PC-3 (cell line): Measurements from ENCODE around the gene ANO7. TPM values are rescaled to one million over a fixed set of nuclear protein-coding genes. Genes with fewer than 3 reads are reported as not detected.
"Not testable (repeated sequence)": the region's sequence is repeated elsewhere in the genome, so short reads cannot be mapped to it uniquely, and the experiment has no call there.

Source experiments
- ATAC-seq: fragments of 200-7000 bp; cut with Tn5 transposase; 2 replicates; pipeline ENCODE4 v1.9.1; 2020; ENCODE audit warnings: mild to moderate bottlenecking, moderate library complexity
- BruUV-seq: library from RNA; stranded (reverse); fragments of 400-500 nt; replicated peaks from 2 replicates; lab custom pipeline; 2021; lab: Mats Ljungman, UMichigan
- CTCF ChIA-PET: fragments of 300-600 bp; sonication (Branson Sonifier 250); formaldehyde crosslinking; loops from one replicate; lab custom pipeline; 2022; ENCODE audit warnings: antibody characterized with exemption; lab: Charles Lee
- POLR2A ChIA-PET: fragments of 300-600 bp; sonication (Branson Sonifier 250); formaldehyde crosslinking; loops from one replicate; lab custom pipeline; 2022; ENCODE audit warnings: antibody characterized with exemption; ENCODE audit not compliant: unreplicated experiment; lab: Charles Lee
- DNase-seq: peaks from one replicate; pipeline ENCODE4 v3.0.0-alpha.2; 2015
- H2AFZ ChIP-seq: fragments of 300-600 bp; sonication (generic); 2 replicates; pipeline ENCODE4 v1.6.0; 2016; ENCODE audit warnings: antibody characterized with exemption, low read length
- H3F3A ChIP-seq: fragments of 300-600 bp; sonication (generic); one replicate; pipeline ENCODE4 v1.6.0; 2017; ENCODE audit warnings: antibody characterized with exemption, low read length, control low read depth, mild to moderate bottlenecking; ENCODE audit not compliant: unreplicated experiment
- H3K27ac ChIP-seq: fragments of 300-600 bp; sonication (generic); 2 replicates; pipeline ENCODE4 v1.5.1; 2016; ENCODE audit warnings: mild to moderate bottlenecking, low read length
- H3K27me3 ChIP-seq: fragments of 300-600 bp; sonication (generic); 2 replicates; pipeline ENCODE4 v1.6.1; 2016; ENCODE audit warnings: low read length, mixed read lengths
- H3K36me3 ChIP-seq: fragments of 300-600 bp; sonication (generic); 2 replicates; pipeline ENCODE4 v1.6.1; 2016; ENCODE audit warnings: low read depth, mixed run types, low read length, mixed read lengths
- H3K4me1 ChIP-seq: fragments of 300-600 bp; sonication (generic); 2 replicates; pipeline ENCODE4 v1.5.1; 2016; ENCODE audit warnings: low read length; ENCODE audit not compliant: insufficient read depth
- H3K4me2 ChIP-seq: fragments of 300-600 bp; sonication (generic); 2 replicates; pipeline ENCODE4 v1.6.0; 2016; ENCODE audit warnings: low read length
- H3K4me3 ChIP-seq: fragments of 300-600 bp; sonication (generic); 2 replicates; pipeline ENCODE4 v1.5.1; 2016; ENCODE audit warnings: mild to moderate bottlenecking, low read length, mixed read lengths
- H3K79me2 ChIP-seq: fragments of 300-600 bp; sonication (generic); 2 replicates; pipeline ENCODE4 v1.6.1; 2017; ENCODE audit warnings: low read length, mixed read lengths
- H3K9ac ChIP-seq: fragments of 300-600 bp; sonication (generic); 2 replicates; pipeline ENCODE4 v1.6.0; 2016; ENCODE audit warnings: mild to moderate bottlenecking, low read length
- H3K9me2 ChIP-seq: fragments of 300-600 bp; sonication (generic); replicated peaks from 2 replicates; pipeline ENCODE4 v1.6.1; 2016; ENCODE audit warnings: mixed run types, low read length, mixed read lengths
- H3K9me3 ChIP-seq: fragments of 300-600 bp; sonication (generic); 2 replicates; pipeline ENCODE4 v1.6.1; 2016; ENCODE audit warnings: low read length, mixed read lengths
- H4K20me1 ChIP-seq: fragments of 300-600 bp; sonication (generic); 2 replicates; pipeline ENCODE4 v1.6.1; 2016; ENCODE audit warnings: low read length, mixed read lengths
- CTCF ChIP-seq: fragments of 300-600 bp; sonication (generic); conservative IDR thresholded peaks from 2 replicates; pipeline ENCODE4 v1.5.1; 2017; ENCODE audit warnings: antibody characterized with exemption, low read depth, mild to moderate bottlenecking, low read length
- EZH2 ChIP-seq: fragments of 300-600 bp; sonication (generic); IDR thresholded peaks from one replicate; pipeline ENCODE4 v1.6.1; 2017; ENCODE audit warnings: antibody characterized with exemption, mild to moderate bottlenecking, low read length; ENCODE audit not compliant: unreplicated experiment
- EZH2phosphoT487 ChIP-seq: fragments of 300-600 bp; sonication (generic); IDR thresholded peaks from 2 replicates; pipeline ENCODE4 v1.6.1; 2018; ENCODE audit warnings: mild to moderate bottlenecking, antibody characterized with exemption, low read length, borderline replicate concordance
- intact Hi-C: fragments of 100-400 bp; cut with micrococcal nuclease; formaldehyde crosslinking; loops from 2 replicates; pipeline ENCODE4 v1.9.0; 2023
- total RNA-seq: library from RNA; depleted of rRNA; stranded (reverse); fragments of >200 nt; gene quantifications from 2 replicates; pipeline ENCODE4 v1.2.3, GENCODE V29; 2014

Gene ANO7
- total RNA-seq, 1 experiment from 2014 or later = 2.6 TPM

- no peak for TF ChIP-seq EZH2
- TF ChIP-seq EZH2phosphoT487 = no peak
- TF ChIP-seq CTCF = no peak
- no peak for ATAC-seq
- Histone ChIP-seq H3K9me3 (no peaks in the 10 kb centered on the region), H3K4me1 (no peaks in the 10 kb centered on the region), H3K79me2 (no peaks in the 10 kb centered on the region), H3K9ac (no peak overlapping the region), H3K27ac (no peak overlapping the region), H3K27me3 (no peaks in the 10 kb centered on the region), H3K9me2 (no peaks in the 10 kb centered on the region), H2AFZ (no peak overlapping the region), H3K4me2 (no peak overlapping the region), H3K4me3 (no peak overlapping the region), H3K36me3 (no peaks in the 10 kb centered on the region), H4K20me1 (no peaks in the 10 kb centered on the region), H3F3A (no peaks in the 10 kb centered on the region)
- intact Hi-C loops = no loop called here
- POLR2A ChIA-PET = no interaction called here
- CTCF ChIA-PET = no interaction called here
- no TSS peak for BruUV-seq
- DNase-seq = no peak
Observed at GRCh38 chr2:241195506-241196130, 7.1 kb downstream of the ANO7 start.

GRCh38 chr2:241197246-241197645, 8.8 kb downstream of the ANO7 start:
- H3K4me3 ChIP-seq, intact Hi-C loops, H3K36me3 ChIP-seq, H3K27ac ChIP-seq, H2AFZ ChIP-seq, ATAC-seq, H4K20me1 ChIP-seq, H3K79me2 ChIP-seq, POLR2A ChIA-PET, H3F3A ChIP-seq, H3K4me1 ChIP-seq, DNase-seq, CTCF ChIA-PET, H3K27me3 ChIP-seq, BruUV-seq, H3K9me2 ChIP-seq, H3K4me2 ChIP-seq, H3K9me3 ChIP-seq, H3K9ac ChIP-seq: not testable (repeated sequence)

GRCh38 chr2:241197947-241198346, 9.5 kb downstream of the ANO7 start:
- DNase-seq (no peak), ATAC-seq (no peak)
- TF ChIP-seq EZH2phosphoT487 = no peak
- no peak for TF ChIP-seq EZH2
- no peak for TF ChIP-seq CTCF
- no peaks in the 10 kb centered on the region for H3K79me2 ChIP-seq
- ChIA-PET CTCF (no interaction called here), POLR2A (no interaction called here)
- no peaks in the 10 kb centered on the region for H4K20me1 ChIP-seq
- H3K9ac ChIP-seq = no peak overlapping the region
- no peaks in the 10 kb centered on the region for H3F3A ChIP-seq
- BruUV-seq = no TSS peak
- no peak overlapping the region for H3K4me2 ChIP-seq
- no peak overlapping the region for H3K4me3 ChIP-seq
- H3K9me2 ChIP-seq = no peaks in the 10 kb centered on the region
- no peaks in the 10 kb centered on the region for H3K4me1 ChIP-seq
- intact Hi-C loops = no loop called here
- H3K9me3 ChIP-seq = no peaks in the 10 kb centered on the region
- H3K27me3 ChIP-seq = no peaks in the 10 kb centered on the region
- no peaks in the 10 kb centered on the region for H3K36me3 ChIP-seq
- no peak overlapping the region for H2AFZ ChIP-seq
- H3K27ac ChIP-seq = no peak overlapping the region
